GM12878 (cell line): Measurements from ENCODE around the gene FGR. TPM values are rescaled to one million over a fixed set of nuclear protein-coding genes. Genes with fewer than 3 reads are reported as not detected.

Experiments used
- BHLHE40 ChIP-seq, 2 experiments: fragments of 450-650 bp in 1 of 2; IDR thresholded peaks; 2 replicates each; pipeline ENCODE4 v1.6.1; 2011 to 2017; ENCODE audit warnings: low read depth in 2 of 2, borderline replicate concordance in 1 of 2, improper control_type of control experiment in 1 of 2, low read length in 1 of 2, mild to moderate bottlenecking in 1 of 2
- CBX5 ChIP-seq: sonication (generic); IDR thresholded peaks from 2 replicates; pipeline ENCODE4 v1.6.1; 2016; ENCODE audit warnings: low read depth, moderate library complexity, mild to moderate bottlenecking, inconsistent platforms
- EP300 ChIP-seq, 2 experiments: fragments of 150-350 bp in 1 of 2; IDR thresholded peaks; 2 replicates each; pipeline ENCODE4 v1.6.1; 2011 to 2012; ENCODE audit warnings: low read depth in 2 of 2, low read length in 2 of 2, borderline replicate concordance in 1 of 2, improper control_type of control experiment in 1 of 2, inconsistent platforms in 1 of 2; ENCODE audit not compliant: control insufficient read depth in 1 of 2
- KAT2A ChIP-seq: conservative IDR thresholded peaks from 2 replicates; pipeline ENCODE4 v1.6.1; 2011; ENCODE audit warnings: low read depth, low read length; ENCODE audit not compliant: control insufficient read depth
- MEF2A ChIP-seq: IDR thresholded peaks from 2 replicates; pipeline ENCODE4 v1.6.1; 2011; ENCODE audit warnings: low read depth, mild to moderate bottlenecking, low read length, moderate library complexity; ENCODE audit not compliant: insufficient read depth
- MLLT1 ChIP-seq: fragments of 450-650 bp; IDR thresholded peaks from 2 replicates; pipeline ENCODE4 v1.6.1; 2016; ENCODE audit warnings: mild to moderate bottlenecking
- MYB ChIP-seq: fragments of 150-350 bp; IDR thresholded peaks from 2 replicates; pipeline ENCODE4 v1.6.1; 2014; ENCODE audit warnings: mild to moderate bottlenecking, low read depth, low read length, borderline replicate concordance
- NR2C1 ChIP-seq: fragments of 450-650 bp; IDR thresholded peaks from 2 replicates; pipeline ENCODE4 v1.6.1; 2017; ENCODE audit warnings: antibody characterized with exemption, mild to moderate bottlenecking, moderate library complexity
- NR2F1 ChIP-seq: fragments of 450-650 bp; conservative IDR thresholded peaks from 2 replicates; pipeline ENCODE4 v1.6.1; 2017; ENCODE audit warnings: mild to moderate bottlenecking
- POLR2AphosphoS2 ChIP-seq: IDR thresholded peaks from 2 replicates; pipeline ENCODE4 v1.6.1; 2011; ENCODE audit warnings: low read depth, mild to moderate bottlenecking, low read length, improper control_type of control experiment, moderate library complexity
- RELA ChIP-seq: fragments of 450-650 bp; IDR thresholded peaks from 2 replicates; pipeline ENCODE4 v1.8.0; 2014; ENCODE audit warnings: borderline replicate concordance; ENCODE audit not compliant: partially characterized antibody
- SIX5 ChIP-seq: IDR thresholded peaks from 2 replicates; pipeline ENCODE4 v1.6.1; 2011; ENCODE audit warnings: mild to moderate bottlenecking, low read depth, low read length, moderate library complexity; ENCODE audit not compliant: severe bottlenecking
- SREBF1 ChIP-seq: IDR thresholded peaks from 2 replicates; pipeline ENCODE4 v1.6.1; 2012; ENCODE audit warnings: mild to moderate bottlenecking, low read length
- SREBF2 ChIP-seq: IDR thresholded peaks from 2 replicates; pipeline ENCODE4 v1.6.1; 2012; ENCODE audit warnings: mild to moderate bottlenecking, low read length
- STAT1 ChIP-seq: fragments of 450-650 bp; conservative IDR thresholded peaks from 2 replicates; pipeline ENCODE4 v1.6.1; 2014; ENCODE audit warnings: antibody characterized with exemption, mild to moderate bottlenecking
- YY1 ChIP-seq: IDR thresholded peaks from 2 replicates; pipeline ENCODE4 v1.6.1; 2011; ENCODE audit warnings: low read depth, mild to moderate bottlenecking, low read length
- ZBED1 ChIP-seq: IDR thresholded peaks from 2 replicates; pipeline ENCODE4 v1.6.1; 2016; ENCODE audit warnings: borderline replicate concordance
- ZNF592 ChIP-seq: fragments of 450-650 bp; IDR thresholded peaks from 2 replicates; pipeline ENCODE4 v1.6.1; 2017; ENCODE audit warnings: mild to moderate bottlenecking, moderate library complexity
- ZNF687 ChIP-seq: fragments of 450-650 bp; IDR thresholded peaks from 2 replicates; pipeline ENCODE4 v1.6.1; 2017; ENCODE audit warnings: mild to moderate bottlenecking, moderate library complexity
- ZSCAN29 ChIP-seq: fragments of 450-650 bp; IDR thresholded peaks from 2 replicates; pipeline ENCODE4 v1.6.1; 2017; ENCODE audit warnings: mild to moderate bottlenecking, moderate library complexity
- polyA plus RNA-seq, 11 experiments: library from polyadenylated mRNA; depleted of rRNA in 4 of 11; unstranded in 6 of 11; stranded (reverse) in 5 of 11; fragments of >200 nt; fragmentation: Nextera tagmentation in 4 of 11; fragmentation: Illumina TruSeq in 1 of 11; extraction: Ambion mirVana in 4 of 11; extraction: Trizol in 1 of 11; gene quantifications; 1 replicate in 1 of 11; 2 replicates in 10 of 11; pipeline versions ENCODE4 v1.2.1 to v1.2.3, GENCODE V29; 2011 to 2016; ENCODE audit warnings: inconsistent platforms in 2 of 11, missing spikeins in 2 of 11, low read depth in 1 of 11
- total RNA-seq, 4 experiments: library from RNA; depleted of rRNA in 3 of 4; stranded (reverse); fragments of >200 nt in 3 of 4; fragmentation: Illumina TruSeq in 1 of 4; extraction: Trizol in 1 of 4; gene quantifications; 2 replicates each; pipeline versions ENCODE4 v1.2.1 to v1.2.3, GENCODE V29; 2013 to 2021

The FGR gene
- total and polyA plus RNA-seq, 10 of the 15 experiments (the other 5 are each of a cell fraction or from before 2014, with no cell fraction given), result 10.9 to 193 (median 74.7) TPM

- TF ChIP-seq POLR2AphosphoS2, result 0 out of 2 replicates have a peak, but pooled peaks have one; percentile 32
- no peak for TF ChIP-seq MYB
- TF ChIP-seq MEF2A, result no peak
- TF ChIP-seq SREBF1, result no peak
- no peak for TF ChIP-seq SIX5
- TF ChIP-seq STAT1, result 0 out of 2 replicates have a peak, but pooled peaks have one; percentile 61
- no peak for TF ChIP-seq ZBED1
- TF ChIP-seq BHLHE40 (IDR thresholded peaks at IDR 0.05; ENCODE audit: borderline replicate concordance in 1 of 2, low read depth in 2 of 2, low read length in 1 of 2), result peak; percentile 50 to 76; a peak in 2 of 4 replicates
- TF ChIP-seq SREBF2, result no peak
- TF ChIP-seq ZSCAN29, result peak; percentile 51; the same call in 1 of the 2 replicates
- 0 out of 4 replicates have a peak, but pooled peaks of 1 of the 2 experiments have one; percentile 22 for TF ChIP-seq EP300 (IDR thresholded peaks at IDR 0.05; ENCODE audit: borderline replicate concordance in 1 of 2, control insufficient read depth in 1 of 2, low read depth in 2 of 2, low read length in 2 of 2)
- TF ChIP-seq MLLT1, result peak; percentile 95
- TF ChIP-seq CBX5, result no peak
- no peak for TF ChIP-seq YY1
- peak; percentile 87 for TF ChIP-seq NR2F1
- peak; percentile 70; the same call in 1 of the 2 replicates for TF ChIP-seq ZNF687
- TF ChIP-seq KAT2A, result no peak
- TF ChIP-seq RELA, result peak; percentile 82
- peak; percentile 71; the same call in 1 of the 2 replicates for TF ChIP-seq ZNF592
- no peak for TF ChIP-seq NR2C1
These were observed 604 bp downstream of the FGR start (continued) for GRCh38 chr1:27634177-27634984.
